ENCODE measurements around the gene SERINC4.

SERINC4 gene

GRCh38 chr15:43762824-43763223 lies 37.2 kb downstream of the SERINC4 start:
- Histone ChIP-seq H3K27me3 (ENCODE audit: control insufficient read depth in 3 of 3, insufficient read depth in 3 of 3, low read depth in 1 of 3, low read length in 3 of 3) (no peaks in the 10 kb centered on the region), H3K4ac (ENCODE audit: low read length) (no peak overlapping the region), H3K18ac (ENCODE audit: low read length) (no peak overlapping the region), H3K4me1 (ENCODE audit: control insufficient read depth in 2 of 2, insufficient read depth in 1 of 2, low read depth in 1 of 2, low read length in 2 of 2) (no peaks in the 10 kb centered on the region), H2BK15ac (ENCODE audit: low read length) (no peak overlapping the region), H3K4me3 (ENCODE audit: low read length in 2 of 2) (no peak overlapping the region), H3K14ac (ENCODE audit: low read length) (no peak overlapping the region), H2BK12ac (ENCODE audit: low read length) (no peak overlapping the region), H2BK5ac (ENCODE audit: low read length) (no peak overlapping the region), H4K8ac (ENCODE audit: low read depth, low read length) (no peak overlapping the region), H3K9ac (ENCODE audit: low read depth, low read length, poor library complexity) (no peak overlapping the region), H3K9me3 (replicated peaks in 1 of 2; ENCODE audit: control insufficient read depth in 2 of 2, insufficient read depth in 1 of 2, low read depth in 1 of 2, low read length in 2 of 2) (no peaks in the 10 kb centered on the region), H2AK5ac (ENCODE audit: low read depth, low read length) (no peak overlapping the region), H2BK120ac (ENCODE audit: low read depth, low read length) (no peak overlapping the region), H3K36me3 (replicated peaks in 1 of 2; ENCODE audit: control insufficient read depth in 2 of 2, insufficient read depth in 2 of 2, low read length in 2 of 2) (peaks cover 21 to 97% of the 10 kb centered on the region in 2 donors), H3K79me1 (ENCODE audit: low read depth, low read length) (no peaks in the 10 kb centered on the region), H3K4me2 (ENCODE audit: insufficient read depth, low read length, poor library complexity, severe bottlenecking) (no peak overlapping the region), H4K91ac (ENCODE audit: low read depth, low read length, poor library complexity) (no peak overlapping the region), H3K23ac (ENCODE audit: low read depth, low read length, poor library complexity) (no peak overlapping the region), H2AFZ (ENCODE audit: low read length) (no peak overlapping the region), H3K27ac (replicated peaks; ENCODE audit: low read length) (no peak overlapping the region)
- WGBS, 2 donors (ENCODE audit: extremely low coverage in 2 of 2, insufficient read length in 2 of 2, insufficient replicate concordance in 1 of 2), result no CpG with 5 or more reads among the region's 6 CpGs
- no peak for DNase-seq (ENCODE audit: low spot score)

- no peaks in the 10 kb centered on the region for H3K27me3 ChIP-seq (ENCODE audit: control insufficient read depth in 3 of 3, insufficient read depth in 3 of 3, low read depth in 1 of 3, low read length in 3 of 3)
- H4K91ac ChIP-seq (ENCODE audit: low read depth, low read length, poor library complexity), result no peak overlapping the region
- DNase-seq (ENCODE audit: low spot score), result no peak
- WGBS, 2 donors (ENCODE audit: extremely low coverage in 2 of 2, insufficient read length in 2 of 2, insufficient replicate concordance in 1 of 2), result no CpG with 5 or more reads among the region's 6 CpGs
- H3K79me1 ChIP-seq (ENCODE audit: low read depth, low read length), result peaks cover 3% of the 10 kb centered on the region
- no peak overlapping the region for H3K14ac ChIP-seq (ENCODE audit: low read length)
- no peak overlapping the region for H3K4me2 ChIP-seq (ENCODE audit: insufficient read depth, low read length, poor library complexity, severe bottlenecking)
- H3K4ac ChIP-seq (ENCODE audit: low read length), result no peak overlapping the region
- no peak overlapping the region for H2BK15ac ChIP-seq (ENCODE audit: low read length)
- H3K23ac ChIP-seq (ENCODE audit: low read depth, low read length, poor library complexity), result no peak overlapping the region
- no peak overlapping the region for H2AK5ac ChIP-seq (ENCODE audit: low read depth, low read length)
- no peak overlapping the region for H4K8ac ChIP-seq (ENCODE audit: low read depth, low read length)
- no peak overlapping the region for H2AFZ ChIP-seq (ENCODE audit: low read length)
- H3K9me3 ChIP-seq (replicated peaks in 1 of 2; ENCODE audit: control insufficient read depth in 2 of 2, insufficient read depth in 1 of 2, low read depth in 1 of 2, low read length in 2 of 2), result no peaks in the 10 kb centered on the region
- peaks cover 0 to 3% of the 10 kb centered on the region in 2 donors for H3K4me1 ChIP-seq (ENCODE audit: control insufficient read depth in 2 of 2, insufficient read depth in 1 of 2, low read depth in 1 of 2, low read length in 2 of 2)
- H3K36me3 ChIP-seq (replicated peaks in 1 of 2; ENCODE audit: control insufficient read depth in 2 of 2, insufficient read depth in 2 of 2, low read length in 2 of 2), result peaks cover 9 to 82% of the 10 kb centered on the region in 2 donors
- no peak overlapping the region for H3K18ac ChIP-seq (ENCODE audit: low read length)
- no peak overlapping the region for H2BK120ac ChIP-seq (ENCODE audit: low read depth, low read length)
- H2BK5ac ChIP-seq (ENCODE audit: low read length), result no peak overlapping the region
- H2BK12ac ChIP-seq (ENCODE audit: low read length), result no peak overlapping the region
- H3K9ac ChIP-seq (ENCODE audit: low read depth, low read length, poor library complexity), result no peak overlapping the region
- no peak overlapping the region for H3K4me3 ChIP-seq (ENCODE audit: low read length in 2 of 2)
- no peak overlapping the region for H3K27ac ChIP-seq (replicated peaks; ENCODE audit: low read length)
These were observed 48.1 kb downstream of the SERINC4 start for GRCh38 chr15:43751885-43752284.

DNA sequence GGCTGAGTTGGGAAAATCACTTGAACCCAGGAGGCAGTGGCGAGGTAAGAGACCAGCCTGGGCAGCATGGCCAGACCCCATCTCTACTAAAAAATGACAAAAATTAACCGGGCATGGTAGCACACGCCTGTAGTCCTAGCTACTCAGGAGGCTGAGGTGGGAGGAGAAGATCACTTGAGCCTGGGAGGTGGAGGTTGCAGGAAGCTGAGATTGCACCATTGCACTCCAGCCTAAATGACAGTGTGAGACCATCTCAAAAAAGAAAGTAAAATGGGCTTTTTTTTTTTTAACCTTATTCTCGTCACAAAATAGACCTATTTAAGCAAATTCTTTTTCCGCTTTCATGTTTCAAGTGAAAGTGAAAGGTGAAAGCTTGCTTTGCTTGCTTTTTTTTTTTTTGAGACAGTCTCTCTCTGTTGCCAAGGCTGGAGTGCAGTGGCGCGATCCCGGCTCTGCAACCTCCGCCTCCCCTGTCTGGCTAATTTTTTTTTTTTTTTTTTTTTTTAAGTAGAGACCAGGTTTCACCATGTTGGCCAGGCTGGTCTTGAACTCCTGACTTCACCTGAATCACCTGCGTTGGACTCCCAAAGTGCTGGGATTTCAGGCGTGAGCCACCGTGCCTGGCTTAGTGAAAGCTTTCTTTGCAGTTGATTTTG lies 50.2 kb downstream of the SERINC4 start:
- Histone ChIP-seq H3K36me3 (replicated peaks in 1 of 2; ENCODE audit: control insufficient read depth in 2 of 2, insufficient read depth in 2 of 2, low read length in 2 of 2) (peaks cover 9 to 61% of the 10 kb centered on the region in 2 donors), H3K23ac (ENCODE audit: low read depth, low read length, poor library complexity) (no peak overlapping the region), H3K4me1 (ENCODE audit: control insufficient read depth in 2 of 2, insufficient read depth in 1 of 2, low read depth in 1 of 2, low read length in 2 of 2) (peaks cover 0 to 3% of the 10 kb centered on the region in 2 donors), H4K91ac (ENCODE audit: low read depth, low read length, poor library complexity) (no peak overlapping the region), H3K79me1 (ENCODE audit: low read depth, low read length) (peaks cover 3% of the 10 kb centered on the region), H4K8ac (ENCODE audit: low read depth, low read length) (no peak overlapping the region), H3K9me3 (replicated peaks in 1 of 2; ENCODE audit: control insufficient read depth in 2 of 2, insufficient read depth in 1 of 2, low read depth in 1 of 2, low read length in 2 of 2) (no peaks in the 10 kb centered on the region), H3K4me2 (ENCODE audit: insufficient read depth, low read length, poor library complexity, severe bottlenecking) (no peak overlapping the region), H2BK120ac (ENCODE audit: low read depth, low read length) (no peak overlapping the region), H2BK15ac (ENCODE audit: low read length) (no peak overlapping the region), H2BK5ac (ENCODE audit: low read length) (no peak overlapping the region), H2AK5ac (ENCODE audit: low read depth, low read length) (no peak overlapping the region), H3K4me3 (ENCODE audit: low read length in 2 of 2) (no peak overlapping the region), H3K4ac (ENCODE audit: low read length) (no peak overlapping the region), H3K14ac (ENCODE audit: low read length) (no peak overlapping the region), H3K27me3 (ENCODE audit: control insufficient read depth in 3 of 3, insufficient read depth in 3 of 3, low read depth in 1 of 3, low read length in 3 of 3) (no peaks in the 10 kb centered on the region), H3K9ac (ENCODE audit: low read depth, low read length, poor library complexity) (no peak overlapping the region), H3K27ac (replicated peaks; ENCODE audit: low read length) (no peak overlapping the region), H2BK12ac (ENCODE audit: low read length) (no peak overlapping the region), H3K18ac (ENCODE audit: low read length) (no peak overlapping the region), H2AFZ (ENCODE audit: low read length) (no peak overlapping the region)
- WGBS, 2 donors (ENCODE audit: extremely low coverage in 2 of 2, insufficient read length in 2 of 2, insufficient replicate concordance in 1 of 2), result no CpG with 5 or more reads among the region's 12 CpGs
- no peak for DNase-seq (ENCODE audit: low spot score)

DNA sequence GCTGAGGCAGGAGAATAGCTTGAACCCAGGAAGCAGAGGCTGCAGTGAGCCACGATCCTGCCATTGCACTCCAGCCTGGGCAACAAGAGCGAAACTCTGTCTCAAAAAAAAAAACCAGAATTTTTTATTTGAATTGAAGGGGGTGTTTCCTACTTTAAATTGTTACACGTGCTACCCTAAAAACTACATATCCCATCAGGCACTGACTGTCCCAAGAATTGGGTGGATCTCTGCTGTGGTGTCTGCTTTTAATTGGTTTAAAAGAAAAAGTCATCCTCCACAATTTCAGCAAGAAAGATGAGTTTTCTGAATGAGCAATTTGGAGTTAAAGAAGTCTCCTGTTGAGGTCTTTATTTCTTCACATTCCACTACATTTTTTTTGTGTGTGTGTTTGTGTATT lies 51.6 kb downstream of the SERINC4 start:
- Histone ChIP-seq H4K91ac (ENCODE audit: low read depth, low read length, poor library complexity) (no peak overlapping the region), H3K9me3 (replicated peaks in 1 of 2; ENCODE audit: control insufficient read depth in 2 of 2, insufficient read depth in 1 of 2, low read depth in 1 of 2, low read length in 2 of 2) (no peaks in the 10 kb centered on the region), H3K79me1 (ENCODE audit: low read depth, low read length) (peaks cover 3% of the 10 kb centered on the region), H2AK5ac (ENCODE audit: low read depth, low read length) (no peak overlapping the region), H3K27ac (replicated peaks; ENCODE audit: low read length) (no peak overlapping the region), H3K9ac (ENCODE audit: low read depth, low read length, poor library complexity) (no peak overlapping the region), H3K27me3 (ENCODE audit: control insufficient read depth in 3 of 3, insufficient read depth in 3 of 3, low read depth in 1 of 3, low read length in 3 of 3) (no peaks in the 10 kb centered on the region), H3K4me3 (ENCODE audit: low read length in 2 of 2) (peak overlapping the region in 1 of 2 donors; percentile 70), H3K14ac (ENCODE audit: low read length) (no peak overlapping the region), H3K4me1 (ENCODE audit: control insufficient read depth in 2 of 2, insufficient read depth in 1 of 2, low read depth in 1 of 2, low read length in 2 of 2) (peaks cover 0 to 3% of the 10 kb centered on the region in 2 donors), H3K23ac (ENCODE audit: low read depth, low read length, poor library complexity) (no peak overlapping the region), H4K8ac (ENCODE audit: low read depth, low read length) (no peak overlapping the region), H3K36me3 (replicated peaks in 1 of 2; ENCODE audit: control insufficient read depth in 2 of 2, insufficient read depth in 2 of 2, low read length in 2 of 2) (peaks cover 4 to 47% of the 10 kb centered on the region in 2 donors), H2BK12ac (ENCODE audit: low read length) (no peak overlapping the region), H3K18ac (ENCODE audit: low read length) (no peak overlapping the region), H2AFZ (ENCODE audit: low read length) (no peak overlapping the region), H2BK5ac (ENCODE audit: low read length) (no peak overlapping the region), H3K4ac (ENCODE audit: low read length) (no peak overlapping the region), H2BK15ac (ENCODE audit: low read length) (no peak overlapping the region), H3K4me2 (ENCODE audit: insufficient read depth, low read length, poor library complexity, severe bottlenecking) (no peak overlapping the region), H2BK120ac (ENCODE audit: low read depth, low read length) (no peak overlapping the region)
- DNase-seq (ENCODE audit: low spot score), result no peak
- whole genome bisulfite sequencing, 2 donors (ENCODE audit: extremely low coverage in 2 of 2, insufficient read length in 2 of 2, insufficient replicate concordance in 1 of 2), result no CpG with 5 or more reads among the region's 3 CpGs

All from neuronal stem cell (in vitro differentiated cells).